ENCODE measurements around the gene RNF186.

The RNF186 gene

GRCh38 chr1:19846338-19846737 lies 31.3 kb upstream of the RNF186 start:
- no peak for TF ChIP-seq CSDC2 (CRISPR knock-in tag; IDR thresholded peaks at IDR 0.05)
- TF ChIP-seq PPARA (CRISPR knock-in tag; IDR thresholded peaks at IDR 0.05; ENCODE audit: borderline replicate concordance) = no peak
- no peak for TF ChIP-seq PATZ1 (CRISPR knock-in tag; IDR thresholded peaks at IDR 0.05; ENCODE audit: borderline replicate concordance)
- TF ChIP-seq GLIS3 (CRISPR knock-in tag; IDR thresholded peaks at IDR 0.05) = no peak
- TF ChIP-seq ESRRG (CRISPR knock-in tag; IDR thresholded peaks at IDR 0.05) = no peak
- TF ChIP-seq CSRNP3 (CRISPR knock-in tag; IDR thresholded peaks at IDR 0.05) = no peak
- TF ChIP-seq ZFP30 (CRISPR knock-in tag; IDR thresholded peaks at IDR 0.05) = no peak
- TF ChIP-seq BACH2 (CRISPR knock-in tag; IDR thresholded peaks at IDR 0.05; ENCODE audit: borderline replicate concordance) = no peak
- no peak for TF ChIP-seq OSR1 (CRISPR knock-in tag; IDR thresholded peaks at IDR 0.05)
- TF ChIP-seq ISL1 (CRISPR knock-in tag; IDR thresholded peaks at IDR 0.05) = no peak
- no peak for TF ChIP-seq ZNF565 (CRISPR knock-in tag; conservative IDR thresholded peaks at IDR 0.05; ENCODE audit: low read depth)
- no peak for TF ChIP-seq ZC3H10 (CRISPR knock-in tag; IDR thresholded peaks at IDR 0.05)
- no peak for TF ChIP-seq SNAI2 (CRISPR knock-in tag; IDR thresholded peaks at IDR 0.05)
- TF ChIP-seq ARNTL (CRISPR knock-in tag; IDR thresholded peaks at IDR 0.05; ENCODE audit: borderline replicate concordance, low read depth) = no peak
- TF ChIP-seq TSHZ2 (CRISPR knock-in tag; IDR thresholded peaks at IDR 0.05) = no peak
- TF ChIP-seq TOX (CRISPR knock-in tag; IDR thresholded peaks at IDR 0.05; ENCODE audit: borderline replicate concordance) = no peak
- no peak for TF ChIP-seq ZFP3 (CRISPR knock-in tag; IDR thresholded peaks at IDR 0.05)
- no peak for ATAC-seq

DNA sequence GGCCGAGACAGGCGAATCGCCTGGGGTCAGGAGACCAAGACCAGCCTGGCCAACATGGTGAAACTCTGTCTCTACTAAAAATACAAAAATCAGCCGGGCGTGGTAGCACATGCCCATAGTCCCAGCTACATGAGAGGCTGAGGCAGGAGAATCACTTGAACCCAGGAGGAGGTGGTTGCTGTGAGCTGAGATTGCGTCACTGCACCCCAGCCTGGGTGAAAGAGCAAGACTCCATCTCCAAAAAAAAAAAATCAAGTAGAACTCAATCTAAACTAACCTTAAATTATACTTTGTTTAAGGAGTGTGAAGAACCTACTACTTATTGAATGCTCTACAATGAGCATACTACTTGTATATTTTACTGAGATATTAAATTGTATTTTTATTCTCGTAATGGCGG lies 30.5 kb upstream of the RNF186 start:
- no peak for TF ChIP-seq CSRNP3 (CRISPR knock-in tag; IDR thresholded peaks at IDR 0.05)
- TF ChIP-seq, protein P1, sequence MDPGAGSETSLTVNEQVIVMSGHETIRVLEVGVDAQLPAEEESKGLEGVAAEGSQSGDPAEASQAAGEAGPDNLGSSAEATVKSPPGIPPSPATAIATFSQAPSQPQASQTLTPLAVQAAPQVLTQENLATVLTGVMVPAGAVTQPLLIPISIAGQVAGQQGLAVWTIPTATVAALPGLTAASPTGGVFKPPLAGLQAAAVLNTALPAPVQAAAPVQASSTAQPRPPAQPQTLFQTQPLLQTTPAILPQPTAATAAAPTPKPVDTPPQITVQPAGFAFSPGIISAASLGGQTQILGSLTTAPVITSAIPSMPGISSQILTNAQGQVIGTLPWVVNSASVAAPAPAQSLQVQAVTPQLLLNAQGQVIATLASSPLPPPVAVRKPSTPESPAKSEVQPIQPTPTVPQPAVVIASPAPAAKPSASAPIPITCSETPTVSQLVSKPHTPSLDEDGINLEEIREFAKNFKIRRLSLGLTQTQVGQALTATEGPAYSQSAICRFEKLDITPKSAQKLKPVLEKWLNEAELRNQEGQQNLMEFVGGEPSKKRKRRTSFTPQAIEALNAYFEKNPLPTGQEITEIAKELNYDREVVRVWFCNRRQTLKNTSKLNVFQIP (CRISPR knock-in tag; IDR thresholded peaks at IDR 0.05; ENCODE audit: borderline replicate concordance, low read depth) = no peak
- no peak for TF ChIP-seq ZNF70 (CRISPR knock-in tag; IDR thresholded peaks at IDR 0.05)
- no peak for TF ChIP-seq ARNTL (CRISPR knock-in tag; IDR thresholded peaks at IDR 0.05; ENCODE audit: borderline replicate concordance, low read depth)
- TF ChIP-seq TCF4 (CRISPR knock-in tag; IDR thresholded peaks at IDR 0.05; ENCODE audit: borderline replicate concordance) = no peak
- TF ChIP-seq ZFP3 (CRISPR knock-in tag; IDR thresholded peaks at IDR 0.05) = no peak
- no peak for TF ChIP-seq TSHZ2 (CRISPR knock-in tag; IDR thresholded peaks at IDR 0.05)
- ATAC-seq = no peak

Data from SK-N-SH treated with all-trans-retinoic acid at 6 μM for 48 hours (cell line).